H1 (cell line): ENCODE measurements around the gene PTPRT. TPM values are rescaled to one million over a fixed set of nuclear protein-coding genes. Genes with fewer than 3 reads are reported as not detected.

ENCODE experiments used
- CTCF ChIA-PET: fragments of 300-600 bp; sonication (Branson Sonifier 250); formaldehyde crosslinking; loops from one replicate; lab custom pipeline; 2021; ENCODE audit not compliant: partially characterized antibody; lab: Charles Lee
- POLR2A ChIA-PET: fragments of 300-600 bp; sonication (Branson Sonifier 250); formaldehyde crosslinking; loops from one replicate; lab custom pipeline; 2021; ENCODE audit warnings: inconsistent platforms; ENCODE audit not compliant: partially characterized antibody; lab: Charles Lee
- DNase-seq, 2 experiments: peaks; one replicate each; pipeline versions ENCODE4 v3.0.0 to v3.0.0-alpha.2; 2010 to 2022; ENCODE audit warnings: low spot score in 2 of 2, low read depth in 1 of 2, mixed read lengths in 1 of 2
- FAIRE-seq: peaks from 2 replicates; lab custom pipeline; 2011; peaks lifted over from hg19 to GRCh38; lab: Jason Lieb, UNC
- H2AFZ ChIP-seq: 2 replicates; pipeline ENCODE4 v1.8.1; 2012; ENCODE audit warnings: low read length, inconsistent platforms
- H2AK5ac ChIP-seq: 2 replicates; pipeline ENCODE4 v1.6.1; 2013; ENCODE audit warnings: low read depth, low read length
- H2BK120ac ChIP-seq: replicated peaks from 2 replicates; pipeline ENCODE3; 2013; ENCODE audit warnings: low read depth, low read length, inconsistent platforms
- H2BK12ac ChIP-seq: 2 replicates; pipeline ENCODE4 v1.6.1; 2013; ENCODE audit warnings: low read depth, low read length
- H2BK15ac ChIP-seq: 2 replicates; pipeline ENCODE4 v1.6.1; 2013; ENCODE audit warnings: low read length
- H2BK20ac ChIP-seq: 2 replicates; pipeline ENCODE4 v1.6.1; 2013; ENCODE audit warnings: low read length
- H2BK5ac ChIP-seq: 2 replicates; pipeline ENCODE4 v1.6.1; 2013; ENCODE audit warnings: low read depth, low read length
- H3K14ac ChIP-seq: 2 replicates; pipeline ENCODE4 v1.6.1; 2013; ENCODE audit warnings: inconsistent platforms; ENCODE audit not compliant: insufficient read length
- H3K18ac ChIP-seq: 2 replicates; pipeline ENCODE4 v1.6.1; 2013; ENCODE audit warnings: low read length; ENCODE audit errors: extremely low read depth
- H3K23ac ChIP-seq: 2 replicates; pipeline ENCODE4 v1.6.1; 2013; ENCODE audit warnings: inconsistent platforms; ENCODE audit not compliant: insufficient read length
- H3K23me2 ChIP-seq: 2 replicates; pipeline ENCODE4 v1.6.1; 2013; ENCODE audit warnings: low read depth, low read length
- H3K27ac ChIP-seq: 2 replicates; pipeline ENCODE4 v1.6.1; 2011; ENCODE audit warnings: low read depth, low read length, inconsistent platforms
- H3K27me3 ChIP-seq, 4 experiments: replicated peaks in 1 of 4; 1 replicate in 1 of 4; 2 replicates in 3 of 4; pipeline versions ENCODE4 v1.6.1 to v1.8.1; 2011 to 2013; ENCODE audit warnings: low read length in 3 of 4, mild to moderate bottlenecking in 3 of 4, inconsistent platforms in 2 of 4, mixed read lengths in 2 of 4, moderate library complexity in 1 of 4; ENCODE audit not compliant: control insufficient read depth in 3 of 4, insufficient read depth in 3 of 4; ENCODE audit errors: extremely low read depth in 1 of 4
- H3K36me3 ChIP-seq, 4 experiments: 2 replicates each; pipeline versions ENCODE4 v1.6.1 to v1.8.1; 2011 to 2013; ENCODE audit warnings: mild to moderate bottlenecking in 4 of 4, low read length in 3 of 4, moderate library complexity in 2 of 4, control low read depth in 1 of 4, inconsistent platforms in 1 of 4; ENCODE audit not compliant: insufficient read depth in 4 of 4, control insufficient read depth in 2 of 4
- H3K4ac ChIP-seq: replicated peaks from 2 replicates; pipeline ENCODE3; 2013; ENCODE audit warnings: low read length, low read depth, mixed read lengths, inconsistent platforms; ENCODE audit not compliant: insufficient read length
- H3K4me1 ChIP-seq, 4 experiments: replicated peaks in 1 of 4; 1 replicate in 1 of 4; 2 replicates in 3 of 4; pipeline versions ENCODE4 v1.6.1 to v1.8.1; 2011 to 2013; ENCODE audit warnings: low read length in 3 of 4, inconsistent platforms in 2 of 4, mixed read lengths in 1 of 4; ENCODE audit not compliant: insufficient read depth in 4 of 4, control insufficient read depth in 3 of 4
- H3K4me2 ChIP-seq, 2 experiments: 2 replicates each; pipeline versions ENCODE4 v1.6.1 to v1.8.1; 2011 to 2013; ENCODE audit warnings: low read depth in 2 of 2, low read length in 2 of 2, control low read depth in 1 of 2, inconsistent platforms in 1 of 2, mild to moderate bottlenecking in 1 of 2; ENCODE audit not compliant: insufficient read depth in 1 of 2
- H3K4me3 ChIP-seq, 4 experiments: fragments of 200-600, 300-600 bp in 1 of 4; sonication (generic), shearing (Covaris generic), sonication (Bioruptor Twin) in 1 of 4; 2 replicates each; pipeline versions ENCODE4 v1.5.1 to v1.8.1; 2011 to 2016; ENCODE audit warnings: low read length in 4 of 4, low read depth in 3 of 4, control low read depth in 2 of 4, inconsistent platforms in 2 of 4, mild to moderate bottlenecking in 2 of 4, mixed read lengths in 1 of 4, moderate library complexity in 1 of 4; ENCODE audit not compliant: insufficient read depth in 2 of 4; ENCODE audit errors: extremely low read depth in 1 of 4
- H3K56ac ChIP-seq: replicated peaks from 2 replicates; pipeline ENCODE3; 2013; ENCODE audit warnings: low read depth, mild to moderate bottlenecking, mixed read lengths, low read length, inconsistent platforms; ENCODE audit not compliant: insufficient read length
- H3K79me1 ChIP-seq: 2 replicates; pipeline ENCODE4 v1.6.1; 2013; ENCODE audit warnings: low read depth, low read length, control low read depth
- H3K79me2 ChIP-seq, 2 experiments: 2 replicates each; pipeline versions ENCODE4 v1.6.1 to v1.8.1; 2012 to 2013; ENCODE audit warnings: low read length in 2 of 2, mild to moderate bottlenecking in 2 of 2, inconsistent platforms in 1 of 2; ENCODE audit not compliant: insufficient read depth in 2 of 2, control insufficient read depth in 1 of 2
- H3K9ac ChIP-seq, 4 experiments: replicated peaks in 1 of 4; 1 replicate in 1 of 4; 2 replicates in 3 of 4; pipeline versions ENCODE4 v1.6.1 to v1.8.1; 2011 to 2013; ENCODE audit warnings: low read depth in 3 of 4, low read length in 3 of 4, control low read depth in 2 of 4, mild to moderate bottlenecking in 2 of 4, moderate library complexity in 2 of 4, inconsistent platforms in 1 of 4; ENCODE audit errors: extremely low read depth in 1 of 4
- H3K9me3 ChIP-seq, 2 experiments: 2 replicates each; pipeline versions ENCODE4 v1.6.1 to v1.8.1; 2012 to 2013; ENCODE audit warnings: mild to moderate bottlenecking in 2 of 2, moderate library complexity in 2 of 2, control low read depth in 1 of 2, inconsistent platforms in 1 of 2, low read depth in 1 of 2, low read length in 1 of 2, mixed read lengths in 1 of 2; ENCODE audit not compliant: insufficient read depth in 2 of 2
- H4K20me1 ChIP-seq, 2 experiments: replicated peaks in 1 of 2; 2 replicates each; pipeline versions ENCODE3 to v1.8.1; 2011 to 2013; ENCODE audit warnings: inconsistent platforms in 2 of 2, low read length in 2 of 2, mild to moderate bottlenecking in 1 of 2; ENCODE audit not compliant: insufficient read depth in 2 of 2, control insufficient read depth in 1 of 2
- H4K5ac ChIP-seq: 2 replicates; pipeline ENCODE4 v1.6.1; 2013; ENCODE audit warnings: low read length, low read depth, mixed read lengths, inconsistent platforms; ENCODE audit not compliant: insufficient read length
- H4K8ac ChIP-seq: 2 replicates; pipeline ENCODE4 v1.8.0; 2013; ENCODE audit warnings: mild to moderate bottlenecking, moderate library complexity, low read length, inconsistent platforms; ENCODE audit not compliant: insufficient read depth; ENCODE audit errors: extremely low read depth
- H4K91ac ChIP-seq: replicated peaks from 2 replicates; pipeline ENCODE3; 2013; ENCODE audit warnings: low read length, mixed read lengths, inconsistent platforms; ENCODE audit not compliant: insufficient read length
- ASH2L ChIP-seq: fragments of 200-600, 300-600 bp; sonication (generic); IDR thresholded peaks from one replicate; pipeline ENCODE4 v1.7.1; 2017; ENCODE audit warnings: low read length
- CTCF ChIP-seq, 3 experiments: IDR thresholded peaks; 1 replicate in 2 of 3; 2 replicates in 1 of 3; pipeline versions ENCODE4 v1.5.1 to v1.6.1; 2011; ENCODE audit warnings: low read length in 3 of 3, mild to moderate bottlenecking in 3 of 3, inconsistent platforms in 2 of 3, low read depth in 1 of 3, moderate library complexity in 1 of 3; ENCODE audit not compliant: insufficient read depth in 1 of 3; ENCODE audit errors: control extremely low read depth in 1 of 3
- RAD21 ChIP-seq, 2 experiments: IDR thresholded peaks in 1 of 2; conservative IDR thresholded peaks in 1 of 2; 2 replicates each; pipeline ENCODE4 v1.6.1; 2011; ENCODE audit warnings: low read depth in 2 of 2, low read length in 2 of 2, improper control_type of control experiment in 1 of 2, inconsistent platforms in 1 of 2, mild to moderate bottlenecking in 1 of 2, moderate library complexity in 1 of 2
- RNF2 ChIP-seq: fragments of 200-900, 300-1000 bp; sonication (generic); IDR thresholded peaks from 2 replicates; pipeline ENCODE4 v1.7.1; 2016; ENCODE audit warnings: borderline replicate concordance, low read depth, mild to moderate bottlenecking, antibody characterized with exemption, low read length; ENCODE audit not compliant: poor library complexity, severe bottlenecking; ENCODE audit errors: missing control alignments
- WGBS, 2 experiments: shearing (Covaris generic) in 1 of 2; methylation state at CpG; one replicate each; pipeline versions ENCODE4 v1.1.6 to v1.1.7; 2013 to 2015; ENCODE audit warnings: low lambda C conversion rate in 2 of 2, mixed read lengths in 2 of 2, inconsistent platforms in 1 of 2, low coverage in 1 of 2, missing lambda C conversion rate in 1 of 2; ENCODE audit not compliant: insufficient replicate concordance in 2 of 2, insufficient coverage in 1 of 2, insufficient read length in 1 of 2; ENCODE audit errors: extremely low coverage in 1 of 2, missing lambda C conversion rate in 1 of 2; 5-methylcytosine and 5-hydroxymethylcytosine counted together
- polyA plus RNA-seq, 7 experiments: library from polyadenylated mRNA; depleted of rRNA in 3 of 7; stranded (reverse) in 5 of 7; unstranded in 2 of 7; fragments of >200 nt in 5 of 7; fragments of 200-250 nt in 2 of 7; gene quantifications; 1 replicate in 5 of 7; 2 replicates in 1 of 7; 4 replicates in 1 of 7; pipeline versions ENCODE4 v1.2.1 to v1.2.3, GENCODE V29; 2011 to 2013; ENCODE audit warnings: missing spikeins in 2 of 7, mixed read lengths in 2 of 7
- total RNA-seq: library from RNA; stranded (reverse); fragmentation: NEBNext Ultra II Directional; extraction: Animal tissue kit (Norgen Biotek cat#: 25700); gene quantifications from 2 replicates; pipeline ENCODE4 v1.2.1, GENCODE V29; 2021

Gene PTPRT
- total and polyA plus RNA-seq, 2 of the 8 experiments (the other 6 are each of a cell fraction or from before 2014, with no cell fraction given), result 0.33 to 1.8 TPM

- Histone ChIP-seq H3K4ac (no peak overlapping the region), H2AFZ (no peak overlapping the region), H2BK15ac (no peak overlapping the region), H2BK20ac (no peak overlapping the region), H4K91ac (no peak overlapping the region), H3K9ac (no peak overlapping the region), H3K14ac (no peak overlapping the region), H2BK12ac (no peak overlapping the region), H2BK5ac (no peak overlapping the region), H3K36me3 (no peaks in the 10 kb centered on the region), H4K20me1 (peaks cover 0 to 1% of the 10 kb centered on the region in 2 experiments), H3K27me3 (0 out of 7 replicates have a peak, but pooled peaks cover 0 to 2% (median 0%) of the 10 kb centered on the region in 4 experiments), H3K4me1 (peaks cover 0 to 10% (median 5%) of the 10 kb centered on the region in 4 experiments; a peak in 5 of 7 replicates), H4K8ac (no peak overlapping the region), H3K18ac (no peak overlapping the region), H4K5ac (no peak overlapping the region), H3K23ac (no peak overlapping the region), H3K4me2 (no peak overlapping the region), H3K79me2 (no peaks in the 10 kb centered on the region), H3K23me2 (no peaks in the 10 kb centered on the region; the same call in 1 of the 2 replicates), H3K79me1 (no peaks in the 10 kb centered on the region), H3K56ac (no peak overlapping the region), H2BK120ac (no peak overlapping the region), H3K27ac (no peak overlapping the region), H3K4me3 (no peak overlapping the region), H2AK5ac (no peak overlapping the region), H3K9me3 (no peaks in the 10 kb centered on the region)
- ChIA-PET POLR2A (no interaction called here), CTCF (interaction anchor here (0.7 to 2.1 kb wide), 10 partner anchors 9 to 420 kb away, joined by 3 to 4 read pairs (median 3); no protein-coding TSS in a partner anchor)
- WGBS, 2 experiments, result 90% methylated on average over 4 of the region's 4 CpGs; no CpG with 5 or more reads in 1 of the 2 experiments
- no peak for FAIRE-seq
- TF ChIP-seq ASH2L, result no peak
- peak; percentile 36 to 78 (median 75) for TF ChIP-seq CTCF (IDR thresholded peaks at IDR 0.05; ENCODE audit: control extremely low read depth in 1 of 3, insufficient read depth in 1 of 3, low read depth in 1 of 3, low read length in 3 of 3)
- no peak for TF ChIP-seq RNF2
- peak; percentile 53 to 63 for TF ChIP-seq RAD21 (IDR thresholded peaks at IDR 0.05 in 1 of 2, conservative IDR thresholded peaks at IDR 0.05 in 1 of 2; ENCODE audit: low read depth in 2 of 2, low read length in 2 of 2)
- no peak for DNase-seq
Observed at GRCh38 chr20:42985628-42986027, 204.1 kb downstream of the PTPRT start.
